Smooth muscle cell (in vitro differentiated cells): ENCODE measurements around the gene TMEM87B. TPM values are rescaled to one million over a fixed set of nuclear protein-coding genes. Genes with fewer than 3 reads are reported as not detected.

Source experiments
- DNase-seq: peaks from one replicate; lab custom pipeline; 2025; ENCODE audit not compliant: unreplicated experiment; lab: John Stamatoyannopoulos, UW
- H2AFZ ChIP-seq: fragments of 200-600 bp; sonication (generic); 2 replicates; pipeline ENCODE4 v1.6.0; 2016; ENCODE audit warnings: antibody characterized with exemption, low read depth, mild to moderate bottlenecking
- H3F3A ChIP-seq: fragments of 200-600 bp; sonication (generic); 2 replicates; pipeline ENCODE4 v1.6.0; 2017; ENCODE audit warnings: antibody characterized with exemption, low read depth
- H3K27ac ChIP-seq: fragments of 200-600 bp; sonication (generic); 2 replicates; pipeline ENCODE4 v1.5.1; 2016; ENCODE audit warnings: low read depth, mild to moderate bottlenecking
- H3K27me3 ChIP-seq: fragments of 200-600 bp; sonication (generic); 2 replicates; pipeline ENCODE4 v1.6.1; 2016; ENCODE audit warnings: low read depth, mild to moderate bottlenecking
- H3K36me3 ChIP-seq: fragments of 200-600 bp; sonication (generic); 2 replicates; pipeline ENCODE4 v1.5.1; 2016; ENCODE audit warnings: low read depth
- H3K4me1 ChIP-seq: fragments of 200-600 bp; sonication (generic); 2 replicates; pipeline ENCODE4 v1.5.1; 2016; ENCODE audit warnings: low read depth
- H3K4me2 ChIP-seq: fragments of 200-600 bp; sonication (generic); 2 replicates; pipeline ENCODE4 v1.6.0; 2016; ENCODE audit warnings: mild to moderate bottlenecking
- H3K4me3 ChIP-seq: fragments of 200-600 bp; sonication (generic); 2 replicates; pipeline ENCODE4 v1.5.1; 2016; ENCODE audit warnings: mild to moderate bottlenecking
- H3K79me2 ChIP-seq: fragments of 200-600 bp; sonication (generic); 2 replicates; pipeline ENCODE4 v1.6.0; 2016; ENCODE audit warnings: low read depth, mild to moderate bottlenecking
- H3K9ac ChIP-seq: fragments of 200-600 bp; sonication (generic); 2 replicates; pipeline ENCODE4 v1.6.0; 2016; ENCODE audit warnings: low read depth
- H3K9me3 ChIP-seq: fragments of 200-600 bp; sonication (generic); replicated peaks from 2 replicates; pipeline ENCODE4 v1.5.1; 2016; ENCODE audit warnings: low read depth
- H4K20me1 ChIP-seq: fragments of 200-600 bp; sonication (generic); 2 replicates; pipeline ENCODE4 v1.6.0; 2016; ENCODE audit warnings: low read depth
- WGBS: methylation state at CpG from one replicate; pipeline ENCODE4 v1.1.7; 2016; ENCODE audit warnings: low lambda C conversion rate; 5-methylcytosine and 5-hydroxymethylcytosine counted together
- polyA plus RNA-seq: library from polyadenylated mRNA; unstranded; fragments of >200 nt; fragmentation: Nextera tagmentation; extraction: Ambion mirVana; gene quantifications from 2 replicates; pipeline ENCODE4 v1.2.1, GENCODE V29; 2016
- total RNA-seq: library from RNA; depleted of rRNA; stranded (reverse); fragments of >200 nt; gene quantifications from 2 replicates; pipeline ENCODE4 v1.2.3, GENCODE V29; 2014
- TF ChIP-seq, protein P1 (sequence below): fragments of 200-600 bp; sonication (generic); IDR thresholded peaks from 2 replicates; pipeline ENCODE4 v1.5.1; 2017; ENCODE audit warnings: borderline replicate concordance, mild to moderate bottlenecking, antibody characterized with exemption; ENCODE audit not compliant: insufficient read depth, poor library complexity, severe bottlenecking

The TMEM87B gene
- total and polyA plus RNA-seq, 2 experiments from 2014 or later, result 27.2 to 109 TPM

DNA sequence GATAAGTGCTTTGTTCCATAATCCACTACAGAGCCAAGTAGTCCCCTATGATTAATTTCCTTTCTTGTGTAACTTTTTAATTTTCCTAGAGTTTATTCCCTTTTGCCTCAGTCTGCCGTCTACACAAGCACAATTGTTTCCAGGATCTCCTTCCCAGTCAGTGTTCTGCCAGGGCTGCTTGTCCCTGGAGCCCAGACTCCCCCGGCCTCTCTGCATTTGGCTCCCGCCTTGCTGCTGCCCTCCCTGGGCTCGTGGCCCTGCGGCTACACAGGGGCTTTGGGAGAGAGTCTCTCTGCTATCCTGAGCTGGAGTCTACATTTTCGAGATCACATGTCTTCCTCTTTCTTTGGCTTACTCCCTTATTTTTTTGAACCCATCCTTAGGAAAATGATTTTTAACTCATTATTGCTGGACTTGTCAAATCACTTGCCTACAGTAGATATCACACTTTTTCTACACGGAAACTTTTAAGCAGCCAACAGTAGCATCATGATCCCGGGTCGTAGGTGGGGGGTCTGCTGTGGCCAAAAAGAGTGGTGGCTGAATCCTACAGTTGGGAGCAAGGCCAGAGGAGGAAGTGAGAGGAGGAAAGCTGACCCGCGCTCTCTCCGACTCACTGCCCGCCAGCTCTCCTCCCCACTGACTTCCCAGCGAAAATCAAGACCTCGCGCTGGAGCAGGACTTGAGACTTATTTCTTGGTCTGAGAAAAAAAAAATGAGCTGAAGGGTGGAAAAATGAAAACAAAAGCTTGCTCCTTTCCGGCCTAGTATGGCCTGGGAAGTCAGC is 92.5 kb downstream of the TMEM87B start:
- DNase-seq, result no peak
- no peaks in the 10 kb centered on the region for H3K27me3 ChIP-seq
- H3K4me1 ChIP-seq, result no peaks in the 10 kb centered on the region
- no peaks in the 10 kb centered on the region for H3K9me3 ChIP-seq
- no peaks in the 10 kb centered on the region for H3F3A ChIP-seq
- H2AFZ ChIP-seq, result no peak overlapping the region
- no peak overlapping the region for H3K4me3 ChIP-seq
- H3K9ac ChIP-seq, result no peak overlapping the region
- H3K27ac ChIP-seq, result no peak overlapping the region
- TF ChIP-seq, protein P1, sequence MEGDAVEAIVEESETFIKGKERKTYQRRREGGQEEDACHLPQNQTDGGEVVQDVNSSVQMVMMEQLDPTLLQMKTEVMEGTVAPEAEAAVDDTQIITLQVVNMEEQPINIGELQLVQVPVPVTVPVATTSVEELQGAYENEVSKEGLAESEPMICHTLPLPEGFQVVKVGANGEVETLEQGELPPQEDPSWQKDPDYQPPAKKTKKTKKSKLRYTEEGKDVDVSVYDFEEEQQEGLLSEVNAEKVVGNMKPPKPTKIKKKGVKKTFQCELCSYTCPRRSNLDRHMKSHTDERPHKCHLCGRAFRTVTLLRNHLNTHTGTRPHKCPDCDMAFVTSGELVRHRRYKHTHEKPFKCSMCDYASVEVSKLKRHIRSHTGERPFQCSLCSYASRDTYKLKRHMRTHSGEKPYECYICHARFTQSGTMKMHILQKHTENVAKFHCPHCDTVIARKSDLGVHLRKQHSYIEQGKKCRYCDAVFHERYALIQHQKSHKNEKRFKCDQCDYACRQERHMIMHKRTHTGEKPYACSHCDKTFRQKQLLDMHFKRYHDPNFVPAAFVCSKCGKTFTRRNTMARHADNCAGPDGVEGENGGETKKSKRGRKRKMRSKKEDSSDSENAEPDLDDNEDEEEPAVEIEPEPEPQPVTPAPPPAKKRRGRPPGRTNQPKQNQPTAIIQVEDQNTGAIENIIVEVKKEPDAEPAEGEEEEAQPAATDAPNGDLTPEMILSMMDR, result no peak
- H4K20me1 ChIP-seq, result no peaks in the 10 kb centered on the region
- 91% methylated on average over 17 of the region's 17 CpGs for WGBS
- no peak overlapping the region for H3K4me2 ChIP-seq
- H3K36me3 ChIP-seq, result no peaks in the 10 kb centered on the region
- H3K79me2 ChIP-seq, result no peaks in the 10 kb centered on the region

- no peak for DNase-seq
- 92% methylated on average over 2 of the region's 2 CpGs for WGBS
- H2AFZ ChIP-seq, result no peak overlapping the region
- H3F3A ChIP-seq, result no peaks in the 10 kb centered on the region
- H4K20me1 ChIP-seq, result no peaks in the 10 kb centered on the region
- H3K27me3 ChIP-seq, result no peaks in the 10 kb centered on the region
- H3K27ac ChIP-seq, result no peak overlapping the region
- no peaks in the 10 kb centered on the region for H3K9me3 ChIP-seq
- TF ChIP-seq, protein P1, result no peak
- H3K36me3 ChIP-seq, result no peaks in the 10 kb centered on the region
- no peak overlapping the region for H3K4me2 ChIP-seq
- no peaks in the 10 kb centered on the region for H3K4me1 ChIP-seq
- no peaks in the 10 kb centered on the region for H3K79me2 ChIP-seq
- H3K4me3 ChIP-seq, result no peak overlapping the region
- no peak overlapping the region for H3K9ac ChIP-seq
These were observed 93.4 kb downstream of the TMEM87B start for GRCh38 chr2:112148477-112148876.

- H3F3A ChIP-seq, result no peaks in the 10 kb centered on the region
- no peak overlapping the region for H3K4me2 ChIP-seq
- H3K27ac ChIP-seq, result no peak overlapping the region
- no peaks in the 10 kb centered on the region for H3K27me3 ChIP-seq
- H3K36me3 ChIP-seq, result no peaks in the 10 kb centered on the region
- no peak overlapping the region for H3K9ac ChIP-seq
- no peak for DNase-seq
- H2AFZ ChIP-seq, result no peak overlapping the region
- TF ChIP-seq, protein P1, result no peak
- no peaks in the 10 kb centered on the region for H3K4me1 ChIP-seq
- WGBS, result 94% methylated on average over 5 of the region's 5 CpGs
- H4K20me1 ChIP-seq, result no peaks in the 10 kb centered on the region
- H3K9me3 ChIP-seq, result no peaks in the 10 kb centered on the region
- H3K4me3 ChIP-seq, result no peak overlapping the region
- no peaks in the 10 kb centered on the region for H3K79me2 ChIP-seq
These were observed 94.1 kb downstream of the TMEM87B start for GRCh38 chr2:112149194-112149593.
